Progenitor cell of endocrine pancreas (in vitro differentiated cells): Measurements from ENCODE around the gene RNLS. TPM values are rescaled to one million over a fixed set of nuclear protein-coding genes. Genes with fewer than 3 reads are reported as not detected.
"Not testable (repeated sequence)": the region's sequence is repeated elsewhere in the genome, so short reads cannot be mapped to it uniquely, and the experiment has no call there.

Experiments used
- DNase-seq: peaks from one replicate; pipeline ENCODE4 v3.0.0; 2021; ENCODE audit warnings: low spot score; ENCODE audit not compliant: unreplicated experiment
- H3K27ac Mint-ChIP-seq: 2 replicates; pipeline ENCODE4 v1.8.0; 2021; ENCODE audit warnings: mild to moderate bottlenecking, moderate library complexity, mixed read lengths
- H3K27me3 Mint-ChIP-seq: 2 replicates; pipeline ENCODE4 v1.8.0; 2021; ENCODE audit warnings: mixed read lengths
- H3K36me3 Mint-ChIP-seq: 2 replicates; pipeline ENCODE4 v1.8.0; 2022; ENCODE audit warnings: mixed read lengths; ENCODE audit not compliant: insufficient read depth
- H3K4me1 Mint-ChIP-seq: 2 replicates; pipeline ENCODE4 v1.8.0; 2021; ENCODE audit warnings: low read depth, mixed read lengths
- H3K4me3 Mint-ChIP-seq: 2 replicates; pipeline ENCODE4 v1.8.0; 2021; ENCODE audit warnings: low read depth, mild to moderate bottlenecking, moderate library complexity, mixed read lengths
- H3K9me3 Mint-ChIP-seq: 2 replicates; pipeline ENCODE4 v1.8.0; 2021; ENCODE audit warnings: low read depth, mixed read lengths
- CTCF ChIP-seq: fragments of 200-600 bp; sonication (generic); IDR thresholded peaks from one replicate; pipeline ENCODE4 v1.5.0; 2021; ENCODE audit warnings: antibody characterized with exemption, mild to moderate bottlenecking; ENCODE audit not compliant: unreplicated experiment
- total RNA-seq: library from RNA; stranded (reverse); gene quantifications from 2 replicates; pipeline ENCODE4 v1.2.1, GENCODE V29; 2021

RNLS gene
- total RNA-seq, 1 donor from 2014 or later, result 7.5 TPM

GRCh38 chr10:88361494-88361893 is 221.6 kb downstream of the RNLS start:
- Mint-ChIP-seq H3K27me3 (no peaks in the 10 kb centered on the region), H3K9me3 (peaks cover 4% of the 10 kb centered on the region), H3K36me3 (peaks cover 2% of the 10 kb centered on the region), H3K4me1 (peaks cover 9% of the 10 kb centered on the region), H3K27ac (no peak overlapping the region), H3K4me3 (no peak overlapping the region)
- no peak for TF ChIP-seq CTCF
- DNase-seq, result no peak

DNA sequence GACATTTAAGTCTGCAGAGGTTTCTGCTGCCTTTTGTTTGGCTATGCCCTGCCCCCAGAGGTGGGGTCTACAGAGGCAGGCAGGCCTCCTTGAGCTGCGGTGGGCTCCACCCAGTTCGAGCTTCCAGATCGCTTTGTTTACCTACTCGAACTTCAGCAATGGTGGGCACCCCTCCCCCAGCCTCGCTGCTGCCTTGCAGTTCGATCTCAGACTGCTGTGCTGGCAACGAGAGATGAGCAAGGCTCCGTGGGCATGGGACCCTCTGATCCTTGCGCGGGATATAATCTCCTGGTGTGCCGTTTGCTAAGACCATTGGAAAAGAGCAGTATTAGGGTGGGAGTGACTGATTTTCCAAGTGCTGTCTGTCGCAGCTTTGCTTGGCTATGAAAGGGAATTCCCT is 227.4 kb downstream of the RNLS start:
- H3K9me3 Mint-ChIP-seq, result peaks cover 30% of the 10 kb centered on the region
- H3K27ac Mint-ChIP-seq, result not testable (repeated sequence)

DNA sequence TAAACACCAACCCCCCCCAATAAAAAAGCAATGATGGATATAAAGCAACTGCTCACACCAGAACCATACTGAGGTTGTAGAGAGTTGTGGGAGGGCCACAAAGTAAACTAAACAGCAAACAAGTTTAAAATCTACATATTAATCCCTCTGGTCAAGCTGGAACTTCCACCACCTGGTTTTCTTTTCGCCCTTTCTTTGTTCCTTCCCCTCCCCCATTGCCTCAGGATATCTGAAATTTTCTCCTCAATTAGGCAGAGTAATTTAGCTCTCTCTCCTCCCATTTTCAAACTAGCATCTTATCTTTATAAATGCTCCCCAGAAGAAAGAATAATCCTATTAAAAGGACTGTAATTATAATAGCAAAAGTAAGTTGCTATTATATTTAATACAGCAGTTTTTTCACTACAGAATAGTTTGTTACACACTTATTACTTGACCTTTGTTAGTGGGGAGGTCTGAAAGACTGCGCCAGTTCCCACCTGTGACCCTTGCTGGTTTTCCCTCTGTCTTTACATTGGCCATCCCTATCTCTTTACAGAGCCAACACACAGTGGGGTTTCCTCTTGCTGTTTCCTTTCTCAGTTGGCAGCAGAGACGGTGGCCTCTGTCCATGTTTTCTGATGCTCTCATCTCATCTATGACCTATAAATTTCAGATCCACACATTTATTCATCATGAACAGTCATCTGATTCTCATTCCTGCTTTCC is 235.4 kb downstream of the RNLS start:
- H3K4me1 Mint-ChIP-seq, result peaks cover 23% of the 10 kb centered on the region
- H3K9me3 Mint-ChIP-seq, result peaks cover 6% of the 10 kb centered on the region
- H3K4me3 Mint-ChIP-seq, result no peak overlapping the region
- peaks cover 3% of the 10 kb centered on the region for H3K36me3 Mint-ChIP-seq
- peaks cover 21% of the 10 kb centered on the region for H3K27me3 Mint-ChIP-seq
- DNase-seq, result no peak
- no peak for TF ChIP-seq CTCF
- peak overlapping the region; percentile 8 for H3K27ac Mint-ChIP-seq

More for the DNA sequence above, 227.4 kb downstream of the RNLS start:
- not testable (repeated sequence) for DNase-seq, H3K4me3 Mint-ChIP-seq, H3K27me3 Mint-ChIP-seq, H3K36me3 Mint-ChIP-seq, H3K4me1 Mint-ChIP-seq

- Mint-ChIP-seq H3K4me3 (no peak overlapping the region), H3K27me3 (peaks cover 28% of the 10 kb centered on the region), H3K4me1 (peaks cover 23% of the 10 kb centered on the region), H3K27ac (no peak overlapping the region), H3K36me3 (peaks cover 3% of the 10 kb centered on the region), H3K9me3 (peaks cover 3% of the 10 kb centered on the region)
- TF ChIP-seq CTCF, result no peak
- no peak for DNase-seq
These were observed 236.1 kb downstream of the RNLS start for GRCh38 chr10:88347022-88347421.

- no peak overlapping the region for H3K4me3 Mint-ChIP-seq
- no peak overlapping the region for H3K27ac Mint-ChIP-seq
- peaks cover 1% of the 10 kb centered on the region for H3K9me3 Mint-ChIP-seq
- no peak for TF ChIP-seq CTCF
- no peak for DNase-seq
- H3K36me3 Mint-ChIP-seq, result peaks cover 1% of the 10 kb centered on the region
- peaks cover 23% of the 10 kb centered on the region for H3K4me1 Mint-ChIP-seq
- peaks cover 28% of the 10 kb centered on the region for H3K27me3 Mint-ChIP-seq
These were observed 236.8 kb downstream of the RNLS start for GRCh38 chr10:88346144-88346977.
